PFSK-1 (cell line): Measurements from ENCODE around the gene GNAZ.

Experiments
- POLR2AphosphoS5 ChIP-seq: IDR thresholded peaks from 2 replicates; pipeline ENCODE4 v1.6.1; 2012; ENCODE audit warnings: low read depth, mild to moderate bottlenecking, control low read depth, low read length, moderate library complexity
- REST ChIP-seq, 2 experiments: IDR thresholded peaks; 2 replicates each; pipeline versions ENCODE4 v1.6.1 to v1.8.0; 2011 to 2012; ENCODE audit warnings: low read depth in 2 of 2, low read length in 2 of 2, control low read depth in 1 of 2, inconsistent platforms in 1 of 2, mild to moderate bottlenecking in 1 of 2, moderate library complexity in 1 of 2; ENCODE audit not compliant: insufficient read depth in 1 of 2
- TAF1 ChIP-seq: IDR thresholded peaks from 2 replicates; pipeline ENCODE4 v1.6.1; 2012; ENCODE audit warnings: low read length, control low read depth, borderline replicate concordance; ENCODE audit not compliant: insufficient read depth

GRCh38 chr22:23102002-23102655 lies 31.8 kb downstream of the GNAZ start:
- TF ChIP-seq REST (IDR thresholded peaks at IDR 0.05; ENCODE audit: insufficient read depth in 1 of 2, low read depth in 2 of 2, low read length in 2 of 2) (no peak), POLR2AphosphoS5 (no peak), TAF1 (no peak)
